MM.1S (cell line): ENCODE results near the gene FAM180A.

ENCODE experiments used
- DNase-seq: peaks from one replicate; pipeline ENCODE4 v3.0.0-alpha.2; 2015
- H2AFZ ChIP-seq: fragments of 300-600 bp; sonication (generic); 2 replicates; pipeline ENCODE4 v1.6.0; 2016; ENCODE audit warnings: antibody characterized with exemption, low read length
- H3F3A ChIP-seq: fragments of 300-600 bp; sonication (generic); 2 replicates; pipeline ENCODE4 v1.6.1; 2016; ENCODE audit warnings: mild to moderate bottlenecking, antibody characterized with exemption, low read length, moderate library complexity, mixed read lengths; ENCODE audit not compliant: insufficient read depth
- H3K27ac ChIP-seq: fragments of 300-600 bp; sonication (generic); 2 replicates; pipeline ENCODE4 v1.5.1; 2016; ENCODE audit warnings: mild to moderate bottlenecking, low read length
- H3K27me3 ChIP-seq: fragments of 300-600 bp; sonication (generic); replicated peaks from 2 replicates; pipeline ENCODE4 v1.6.0; 2016; ENCODE audit warnings: low read length; ENCODE audit not compliant: insufficient read depth
- H3K36me3 ChIP-seq: fragments of 300-600 bp; sonication (generic); replicated peaks from 2 replicates; pipeline ENCODE4 v1.6.1; 2016; ENCODE audit warnings: mild to moderate bottlenecking, low read length, mixed read lengths; ENCODE audit not compliant: insufficient read depth
- H3K4me1 ChIP-seq: fragments of 300-600 bp; sonication (generic); 2 replicates; pipeline ENCODE4 v1.6.1; 2016; ENCODE audit warnings: low read length, mixed read lengths
- H3K4me2 ChIP-seq: fragments of 300-600 bp; sonication (generic); 2 replicates; pipeline ENCODE4 v1.6.0; 2016; ENCODE audit warnings: low read depth, low read length
- H3K4me3 ChIP-seq: fragments of 300-600 bp; sonication (generic); 2 replicates; pipeline ENCODE4 v1.5.1; 2016; ENCODE audit warnings: low read length, mixed read lengths
- H3K79me2 ChIP-seq: fragments of 300-600 bp; sonication (generic); 2 replicates; pipeline ENCODE4 v1.6.1; 2016; ENCODE audit warnings: mixed run types, low read length, mixed read lengths
- H3K9ac ChIP-seq: fragments of 300-600 bp; sonication (generic); 2 replicates; pipeline ENCODE4 v1.6.1; 2016; ENCODE audit warnings: low read length, mixed read lengths
- H3K9me2 ChIP-seq: fragments of 300-600 bp; sonication (generic); replicated peaks from 2 replicates; pipeline ENCODE4 v1.6.1; 2016; ENCODE audit warnings: mild to moderate bottlenecking, low read length, mixed read lengths; ENCODE audit not compliant: insufficient read depth
- H3K9me3 ChIP-seq: fragments of 300-600 bp; sonication (generic); replicated peaks from 2 replicates; pipeline ENCODE4 v1.6.1; 2016; ENCODE audit warnings: mild to moderate bottlenecking, low read length, mixed read lengths; ENCODE audit not compliant: insufficient read depth
- H4K20me1 ChIP-seq: fragments of 300-600 bp; sonication (generic); 2 replicates; pipeline ENCODE4 v1.6.1; 2016; ENCODE audit warnings: mild to moderate bottlenecking, low read length, moderate library complexity, mixed read lengths; ENCODE audit not compliant: insufficient read depth
- CTCF ChIP-seq: fragments of 300-600 bp; sonication (generic); IDR thresholded peaks from 2 replicates; pipeline ENCODE4 v1.5.1; 2016; ENCODE audit warnings: antibody characterized with exemption, low read length, mixed read lengths
- EZH2 ChIP-seq: fragments of 300-600 bp; sonication (generic); optimal IDR thresholded peaks from 2 replicates; pipeline ENCODE3; 2017; ENCODE audit warnings: low read depth, mild to moderate bottlenecking, antibody characterized with exemption, low read length, mixed read lengths
- EZH2phosphoT487 ChIP-seq: fragments of 300-600 bp; sonication (generic); IDR thresholded peaks from 2 replicates; pipeline ENCODE4 v1.6.1; 2018; ENCODE audit warnings: antibody characterized with exemption, low read length

FAM180A gene

DNA sequence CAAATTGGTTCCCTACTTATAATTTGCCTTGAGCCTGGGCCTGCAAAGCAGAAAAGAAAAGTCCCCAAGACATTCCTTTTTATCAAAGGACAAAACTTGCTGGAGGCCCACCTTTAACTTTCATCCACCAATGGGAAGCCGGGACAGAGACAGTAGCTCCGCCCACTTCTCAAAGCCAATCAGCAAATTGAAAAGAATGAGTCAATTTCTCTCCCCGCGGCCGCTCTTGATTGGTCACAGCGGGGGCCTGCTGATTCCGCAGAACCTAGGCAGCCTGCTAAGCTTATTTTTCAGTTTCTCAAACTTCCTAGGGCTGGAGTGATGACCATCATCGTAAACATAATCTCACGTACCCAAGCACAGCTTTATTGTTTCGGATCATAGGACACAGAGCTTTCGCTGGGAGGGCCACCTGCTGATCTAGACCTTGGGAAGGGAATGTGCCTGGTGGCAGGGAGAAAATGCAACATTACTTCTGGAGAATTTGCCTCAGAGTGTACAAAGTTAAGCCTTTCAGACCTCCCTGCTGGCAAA is 20.4 kb downstream of the FAM180A start, which contains the start of gene SLC13A4:
Gene SLC13A4, minus strand, starts transcription at position 51 of the 534 bp plus-strand sequence. CDS start 690 bp downstream, outside the sequence.
- H3K36me3 ChIP-seq: no peaks in the 10 kb centered on the region
- no peak within 1 kb of the TSS for H3K9ac ChIP-seq
- no peaks in the 10 kb centered on the region for H3K9me3 ChIP-seq
- H3F3A ChIP-seq: no peaks in the 10 kb centered on the region
- H3K27ac ChIP-seq: no peak within 1 kb of the TSS
- DNase-seq: no peak
- no peaks in the 10 kb centered on the region for H4K20me1 ChIP-seq
- no peak within 1 kb of the TSS for H3K4me2 ChIP-seq
- no peaks in the 10 kb centered on the region for H3K9me2 ChIP-seq
- H3K27me3 ChIP-seq: no peaks in the 10 kb centered on the region
- no peaks in the 10 kb centered on the region for H3K79me2 ChIP-seq
- no peaks in the 10 kb centered on the region for H3K4me1 ChIP-seq
- no peak within 1 kb of the TSS for H2AFZ ChIP-seq
- no peak within 1 kb of the TSS for H3K4me3 ChIP-seq
- no peak for TF ChIP-seq EZH2phosphoT487
- no peak for TF ChIP-seq CTCF
- TF ChIP-seq EZH2: no peak

- H3K36me3 ChIP-seq: no peaks in the 10 kb centered on the region
- no peaks in the 10 kb centered on the region for H3K79me2 ChIP-seq
- no peak overlapping the region for H3K4me3 ChIP-seq
- H4K20me1 ChIP-seq: no peaks in the 10 kb centered on the region
- H2AFZ ChIP-seq: no peak overlapping the region
- no peaks in the 10 kb centered on the region for H3K4me1 ChIP-seq
- H3K9me3 ChIP-seq: no peaks in the 10 kb centered on the region
- H3K4me2 ChIP-seq: no peak overlapping the region
- H3K9me2 ChIP-seq: no peaks in the 10 kb centered on the region
- no peak overlapping the region for H3K27ac ChIP-seq
- DNase-seq: no peak
- no peaks in the 10 kb centered on the region for H3F3A ChIP-seq
- H3K9ac ChIP-seq: no peak overlapping the region
- TF ChIP-seq EZH2 (no peak), EZH2phosphoT487 (no peak), CTCF (no peak)
- no peaks in the 10 kb centered on the region for H3K27me3 ChIP-seq
Measured at GRCh38 chr7:135726911-135727673, 21.5 kb downstream of the FAM180A start.

GRCh38 chr7:135726276-135726788 is 22.3 kb downstream of the FAM180A start:
- no peak for DNase-seq
- TF ChIP-seq EZH2: no peak
- no peak for TF ChIP-seq EZH2phosphoT487
- TF ChIP-seq CTCF: no peak
- H3F3A ChIP-seq: no peaks in the 10 kb centered on the region
- H3K9me3 ChIP-seq: no peaks in the 10 kb centered on the region
- H3K36me3 ChIP-seq: no peaks in the 10 kb centered on the region
- no peak overlapping the region for H3K9ac ChIP-seq
- H2AFZ ChIP-seq: no peak overlapping the region
- no peak overlapping the region for H3K4me2 ChIP-seq
- no peaks in the 10 kb centered on the region for H4K20me1 ChIP-seq
- no peak overlapping the region for H3K4me3 ChIP-seq
- no peaks in the 10 kb centered on the region for H3K4me1 ChIP-seq
- H3K27ac ChIP-seq: no peak overlapping the region
- H3K9me2 ChIP-seq: no peaks in the 10 kb centered on the region
- no peaks in the 10 kb centered on the region for H3K79me2 ChIP-seq
- no peaks in the 10 kb centered on the region for H3K27me3 ChIP-seq
